ENCODE measurements around the gene REX1BD.

- no peak for TF ChIP-seq ARNTL (CRISPR knock-in tag; IDR thresholded peaks at IDR 0.05; ENCODE audit: borderline replicate concordance, low read depth)
- TF ChIP-seq ZNF565 (CRISPR knock-in tag; conservative IDR thresholded peaks at IDR 0.05; ENCODE audit: low read depth): no peak
- TF ChIP-seq, protein P1, sequence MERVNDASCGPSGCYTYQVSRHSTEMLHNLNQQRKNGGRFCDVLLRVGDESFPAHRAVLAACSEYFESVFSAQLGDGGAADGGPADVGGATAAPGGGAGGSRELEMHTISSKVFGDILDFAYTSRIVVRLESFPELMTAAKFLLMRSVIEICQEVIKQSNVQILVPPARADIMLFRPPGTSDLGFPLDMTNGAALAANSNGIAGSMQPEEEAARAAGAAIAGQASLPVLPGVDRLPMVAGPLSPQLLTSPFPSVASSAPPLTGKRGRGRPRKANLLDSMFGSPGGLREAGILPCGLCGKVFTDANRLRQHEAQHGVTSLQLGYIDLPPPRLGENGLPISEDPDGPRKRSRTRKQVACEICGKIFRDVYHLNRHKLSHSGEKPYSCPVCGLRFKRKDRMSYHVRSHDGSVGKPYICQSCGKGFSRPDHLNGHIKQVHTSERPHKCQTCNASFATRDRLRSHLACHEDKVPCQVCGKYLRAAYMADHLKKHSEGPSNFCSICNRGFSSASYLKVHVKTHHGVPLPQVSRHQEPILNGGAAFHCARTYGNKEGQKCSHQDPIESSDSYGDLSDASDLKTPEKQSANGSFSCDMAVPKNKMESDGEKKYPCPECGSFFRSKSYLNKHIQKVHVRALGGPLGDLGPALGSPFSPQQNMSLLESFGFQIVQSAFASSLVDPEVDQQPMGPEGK (CRISPR knock-in tag; IDR thresholded peaks at IDR 0.05; ENCODE audit: borderline replicate concordance): no peak
- no peak for TF ChIP-seq TSHZ2 (CRISPR knock-in tag; IDR thresholded peaks at IDR 0.05)
- TF ChIP-seq CSRNP3 (CRISPR knock-in tag; IDR thresholded peaks at IDR 0.05): no peak
- no peak for TF ChIP-seq OSR1 (CRISPR knock-in tag; IDR thresholded peaks at IDR 0.05)
- TF ChIP-seq RARB (CRISPR knock-in tag; IDR thresholded peaks at IDR 0.05): no peak
- TF ChIP-seq ISL1 (CRISPR knock-in tag; IDR thresholded peaks at IDR 0.05): no peak
- no peak for TF ChIP-seq PPARA (CRISPR knock-in tag; IDR thresholded peaks at IDR 0.05; ENCODE audit: borderline replicate concordance)
- TF ChIP-seq GLIS3 (CRISPR knock-in tag; IDR thresholded peaks at IDR 0.05): no peak
- TF ChIP-seq CREB5 (CRISPR knock-in tag; IDR thresholded peaks at IDR 0.05; ENCODE audit: low read depth): no peak
- TF ChIP-seq TOX (CRISPR knock-in tag; IDR thresholded peaks at IDR 0.05; ENCODE audit: borderline replicate concordance): no peak
Measured at GRCh38 chr19:18637673-18638630, 49.4 kb downstream of the REX1BD start.
